Transverse colon (tissue), 4 donors: ENCODE data around the gene NDEL1. TPM values are rescaled to one million over a fixed set of nuclear protein-coding genes. Genes with fewer than 3 reads are reported as not detected.

Source experiments
- DNase-seq: peaks from one replicate; pipeline ENCODE4 v3.0.0-alpha.2; 2019
- H3K27ac ChIP-seq, 4 donors: fragments of 200-600 bp; sonication (generic); 2 replicates each; pipeline ENCODE4 v1.5.1; 2016 to 2018; ENCODE audit warnings: inconsistent platforms in 4 of 4
- H3K27me3 ChIP-seq: fragments of 200-600 bp; sonication (generic); 2 replicates; pipeline ENCODE4 v1.5.1; 2017; ENCODE audit warnings: inconsistent platforms
- H3K36me3 ChIP-seq, 4 donors: fragments of 200-600 bp; sonication (generic); 2 replicates each; pipeline ENCODE4 v1.5.1; 2017 to 2019; ENCODE audit warnings: inconsistent platforms in 4 of 4
- H3K4me1 ChIP-seq, 4 donors: fragments of 200-600 bp; sonication (generic); 2 replicates each; pipeline ENCODE4 v1.5.1; 2017 to 2020; ENCODE audit warnings: inconsistent platforms in 4 of 4
- H3K4me3 ChIP-seq, 4 donors: fragments of 200-600 bp; sonication (generic); 1 replicate in 1 of 4; 2 replicates in 3 of 4; pipeline versions ENCODE4 v1.5.1 to v1.6.1; 2017 to 2019; ENCODE audit warnings: inconsistent platforms in 4 of 4
- H3K9me3 ChIP-seq, 2 donors: fragments of 200-600 bp; sonication (generic); 2 replicates each; pipeline ENCODE4 v1.5.1; 2017 to 2019; ENCODE audit warnings: inconsistent platforms in 2 of 2
- EP300 ChIP-seq: sonication (generic); formaldehyde crosslinking; IDR thresholded peaks from one replicate; pipeline ENCODE4 v1.6.1; 2017; ENCODE audit warnings: antibody characterized with exemption, low read depth
- POLR2A ChIP-seq: fragments of 450-650 bp; IDR thresholded peaks from one replicate; pipeline ENCODE4 v1.6.1; 2016; ENCODE audit warnings: antibody characterized with exemption, mild to moderate bottlenecking, moderate library complexity
- POLR2AphosphoS5 ChIP-seq, 3 donors: sonication (generic); formaldehyde crosslinking; IDR thresholded peaks; one replicate each; pipeline ENCODE4 v1.6.1; 2016; ENCODE audit warnings: antibody characterized with exemption in 3 of 3
- WGBS, 2 donors: methylation state at CpG; one replicate each; pipeline ENCODE4 v1.1.5; 2018; ENCODE audit warnings: low coverage in 1 of 2; 5-methylcytosine and 5-hydroxymethylcytosine counted together
- in situ Hi-C, 4 donors: fragments of 200-750 bp; cut with MboI; loops; one replicate each; pipeline versions ENCODE4 v1.15.0 to v1.15.1; 2017; ENCODE audit warnings: low sequenced_read_pairs in 3 of 4, low pct_ligation_motif_present in 1 of 4, low pct_unique_long_range_greater_than_20kb in 1 of 4
- intact Hi-C: fragments of 100-400 bp; cut with DNase I; formaldehyde crosslinking; loops from one replicate; pipeline ENCODE4 v1.15.1; 2023; ENCODE audit warnings: low total_unique reads
- total RNA-seq, 4 donors: library from RNA; depleted of rRNA; stranded (reverse); fragments of >200 nt; gene quantifications; one replicate each; pipeline ENCODE4 v1.1.0, GENCODE V29; 2016
- TF ChIP-seq, protein P1 (sequence below), 5 experiments: fragments of 200-600 bp in 3 of 5; fragments of 450-650 bp in 2 of 5; sonication (generic) in 3 of 5; IDR thresholded peaks; 1 replicate in 2 of 5; 2 replicates in 3 of 5; pipeline ENCODE4 v1.5.1; 2016 to 2017; ENCODE audit warnings: antibody characterized with exemption in 5 of 5, inconsistent platforms in 3 of 5, mild to moderate bottlenecking in 2 of 5, moderate library complexity in 1 of 5

The NDEL1 gene
- total RNA-seq, 4 donors from 2014 or later: 28.3 to 82.4 (median 77.2) TPM

DNA sequence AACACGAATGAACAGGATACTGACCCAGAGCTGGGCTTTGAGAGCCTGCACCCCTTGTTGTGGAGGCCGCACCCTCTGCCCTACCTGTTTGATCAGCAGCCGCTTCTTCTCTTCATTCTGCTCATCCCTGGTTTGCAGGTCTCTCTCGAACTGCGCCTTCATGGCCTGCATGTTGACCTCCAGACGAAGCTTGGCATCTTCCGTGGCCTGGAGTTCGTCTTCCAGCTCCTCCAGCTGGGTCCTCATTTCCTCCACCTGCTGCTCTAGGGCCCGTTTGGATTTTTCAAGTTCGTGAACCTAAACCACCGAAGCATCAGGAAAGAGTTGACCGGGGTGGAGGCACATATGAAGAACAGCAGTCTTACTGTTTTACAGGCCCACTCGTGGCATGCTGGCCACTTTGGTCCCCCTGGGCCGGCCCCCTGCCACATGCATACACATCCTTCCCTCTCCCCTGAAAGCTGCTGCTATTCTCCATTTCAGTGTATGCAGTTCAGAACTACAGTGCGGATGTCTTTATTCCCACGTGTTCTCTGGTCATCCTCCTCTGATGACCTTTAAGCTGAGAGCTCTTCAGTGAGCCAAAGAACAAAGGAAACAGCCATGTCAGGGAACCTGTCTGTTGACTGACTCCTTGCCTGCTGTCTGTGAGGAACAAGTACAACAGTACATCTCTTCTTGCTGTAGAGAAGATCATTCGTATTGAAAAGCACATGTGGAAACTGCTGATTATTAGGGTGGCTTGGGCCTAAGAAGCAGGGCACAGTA is 54.8 kb downstream of the NDEL1 start:
- Histone ChIP-seq H3K27me3 (no peaks in the 10 kb centered on the region), H3K4me3 (no peak overlapping the region), H3K36me3 (peaks cover 0 to 2% (median 0%) of the 10 kb centered on the region in 4 donors), H3K27ac (no peak overlapping the region), H3K4me1 (no peaks in the 10 kb centered on the region), H3K9me3 (no peaks in the 10 kb centered on the region)
- intact Hi-C loops: no loop called here
- DNase-seq: no peak
- no peak for TF ChIP-seq POLR2A
- TF ChIP-seq POLR2AphosphoS5 (IDR thresholded peaks at IDR 0.05): no peak
- TF ChIP-seq, protein P1, sequence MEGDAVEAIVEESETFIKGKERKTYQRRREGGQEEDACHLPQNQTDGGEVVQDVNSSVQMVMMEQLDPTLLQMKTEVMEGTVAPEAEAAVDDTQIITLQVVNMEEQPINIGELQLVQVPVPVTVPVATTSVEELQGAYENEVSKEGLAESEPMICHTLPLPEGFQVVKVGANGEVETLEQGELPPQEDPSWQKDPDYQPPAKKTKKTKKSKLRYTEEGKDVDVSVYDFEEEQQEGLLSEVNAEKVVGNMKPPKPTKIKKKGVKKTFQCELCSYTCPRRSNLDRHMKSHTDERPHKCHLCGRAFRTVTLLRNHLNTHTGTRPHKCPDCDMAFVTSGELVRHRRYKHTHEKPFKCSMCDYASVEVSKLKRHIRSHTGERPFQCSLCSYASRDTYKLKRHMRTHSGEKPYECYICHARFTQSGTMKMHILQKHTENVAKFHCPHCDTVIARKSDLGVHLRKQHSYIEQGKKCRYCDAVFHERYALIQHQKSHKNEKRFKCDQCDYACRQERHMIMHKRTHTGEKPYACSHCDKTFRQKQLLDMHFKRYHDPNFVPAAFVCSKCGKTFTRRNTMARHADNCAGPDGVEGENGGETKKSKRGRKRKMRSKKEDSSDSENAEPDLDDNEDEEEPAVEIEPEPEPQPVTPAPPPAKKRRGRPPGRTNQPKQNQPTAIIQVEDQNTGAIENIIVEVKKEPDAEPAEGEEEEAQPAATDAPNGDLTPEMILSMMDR (IDR thresholded peaks at IDR 0.05): no peak
- TF ChIP-seq EP300: no peak
- WGBS, 2 donors: 88 to 92% methylated on average over 9 to 17 of the region's 17 CpGs
- in situ Hi-C loops: no loop called here

- no peak overlapping the region for H3K4me3 ChIP-seq
- in situ Hi-C loops (no loop called here), intact Hi-C loops (no loop called here)
- H3K4me1 ChIP-seq: no peaks in the 10 kb centered on the region
- 96 to 97% methylated on average over 7 to 17 of the region's 17 CpGs for WGBS, 2 donors
- no peak for DNase-seq
- TF ChIP-seq POLR2AphosphoS5 (IDR thresholded peaks at IDR 0.05) (no peak), EP300 (no peak), POLR2A (no peak)
- TF ChIP-seq, protein P1 (IDR thresholded peaks at IDR 0.05): no peak
- no peak overlapping the region for H3K27ac ChIP-seq
- H3K9me3 ChIP-seq: no peaks in the 10 kb centered on the region
- H3K27me3 ChIP-seq: no peaks in the 10 kb centered on the region
- peaks cover 0 to 2% (median 0%) of the 10 kb centered on the region in 4 donors for H3K36me3 ChIP-seq
Observed at GRCh38 chr17:8492121-8492520, 56.4 kb downstream of the NDEL1 start.

- H3K27ac ChIP-seq: no peak overlapping the region
- no peak for DNase-seq
- H3K4me1 ChIP-seq: no peaks in the 10 kb centered on the region
- intact Hi-C loops (no loop called here), in situ Hi-C loops (no loop called here)
- WGBS, 2 donors: 85 to 97% methylated on average over 9 to 12 of the region's 12 CpGs
- H3K9me3 ChIP-seq: no peaks in the 10 kb centered on the region
- H3K27me3 ChIP-seq: no peaks in the 10 kb centered on the region
- H3K4me3 ChIP-seq: no peak overlapping the region
- TF ChIP-seq, protein P1 (IDR thresholded peaks at IDR 0.05): no peak
- TF ChIP-seq EP300 (no peak), POLR2A (no peak), POLR2AphosphoS5 (IDR thresholded peaks at IDR 0.05) (no peak)
- H3K36me3 ChIP-seq: peaks cover 0 to 2% (median 0%) of the 10 kb centered on the region in 4 donors
Observed at GRCh38 chr17:8494021-8494420, 58.3 kb downstream of the NDEL1 start.

DNA sequence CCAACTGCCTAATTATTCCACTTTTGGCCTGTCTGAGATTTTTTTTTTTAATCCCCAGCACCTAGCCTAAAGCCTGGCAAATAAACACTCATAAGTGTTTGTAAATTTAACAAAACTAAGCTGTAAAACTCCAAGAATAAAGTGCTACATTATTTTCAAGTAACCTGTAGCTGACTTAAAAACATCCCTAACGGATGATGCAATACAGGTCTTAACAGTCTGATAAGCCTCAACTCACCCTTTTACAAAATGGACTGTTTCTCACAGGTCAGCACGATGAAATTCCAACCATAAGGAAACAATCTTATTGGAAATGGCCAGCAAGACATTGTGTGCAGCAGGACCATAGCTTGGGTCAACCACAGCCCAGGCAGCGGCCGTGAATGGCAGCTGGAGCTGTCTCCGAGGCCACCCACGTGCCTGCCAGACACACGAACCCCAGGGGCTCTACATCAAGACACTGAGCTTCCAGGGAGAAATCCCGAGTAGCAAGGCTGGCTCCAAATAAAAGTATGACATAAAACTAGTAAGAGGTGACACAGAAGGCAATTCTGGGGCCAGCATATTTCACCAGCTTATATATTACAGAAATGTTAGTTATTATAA is 58.9 kb downstream of the NDEL1 start:
- Histone ChIP-seq H3K36me3 (peaks cover 0 to 2% (median 0%) of the 10 kb centered on the region in 4 donors), H3K4me1 (no peaks in the 10 kb centered on the region), H3K9me3 (no peaks in the 10 kb centered on the region), H3K4me3 (no peak overlapping the region), H3K27ac (no peak overlapping the region), H3K27me3 (no peaks in the 10 kb centered on the region)
- intact Hi-C loops: no loop called here
- in situ Hi-C loops: no loop called here
- TF ChIP-seq POLR2A (no peak), EP300 (no peak), POLR2AphosphoS5 (IDR thresholded peaks at IDR 0.05) (no peak)
- TF ChIP-seq, protein P1 (IDR thresholded peaks at IDR 0.05): no peak
- no peak for DNase-seq
- 87 to 100% methylated on average over 1 to 8 of the region's 8 CpGs for WGBS, 2 donors
